ENCODE data around the gene DHRS2. TPM values are rescaled to one million over a fixed set of nuclear protein-coding genes. Genes with fewer than 3 reads are reported as not detected.

The DHRS2 gene
- total and polyA plus RNA-seq, 2 of the 13 experiments (the other 11 are each of a cell fraction or from before 2014, with no cell fraction given), result 1,621 to 3,021 TPM

- no peak for TF ChIP-seq CERS6 (CRISPR knock-in tag; IDR thresholded peaks at IDR 0.05)
- peak; percentile 83 for TF ChIP-seq ZBTB38 (CRISPR knock-in tag; IDR thresholded peaks at IDR 0.05)
- TF ChIP-seq ZNF264 (CRISPR knock-in tag; IDR thresholded peaks at IDR 0.05), result no peak
- TF ChIP-seq ZBTB7B (CRISPR knock-in tag; IDR thresholded peaks at IDR 0.05), result peak; percentile 73; the same call in 1 of the 2 replicates
- TF ChIP-seq IRF1 (CRISPR knock-in tag; IDR thresholded peaks at IDR 0.05; ENCODE audit: low read depth), result peak; percentile 97
- TF ChIP-seq TSC22D2 (CRISPR knock-in tag; IDR thresholded peaks at IDR 0.05; ENCODE audit: borderline replicate concordance), result peak; percentile 98
- TF ChIP-seq ZBTB37 (CRISPR knock-in tag; IDR thresholded peaks at IDR 0.05), result no peak
- no peak for TF ChIP-seq ZNF740 (CRISPR knock-in tag; IDR thresholded peaks at IDR 0.05)
- TF ChIP-seq NBN (conservative IDR thresholded peaks at IDR 0.05), result no peak
- peak; percentile 40 for TF ChIP-seq BHLHE40 (IDR thresholded peaks at IDR 0.05; ENCODE audit: low read length)
- peak; percentile 98; the same call in 1 of the 2 replicates for TF ChIP-seq ZNF34 (CRISPR knock-in tag; IDR thresholded peaks at IDR 0.05; ENCODE audit: borderline replicate concordance)
- TF ChIP-seq ZNF839 (CRISPR knock-in tag; IDR thresholded peaks at IDR 0.05; ENCODE audit: borderline replicate concordance), result peak; percentile 94; the same call in 1 of the 2 replicates
- peak; percentile 99 for TF ChIP-seq ZNF784 (CRISPR knock-in tag; IDR thresholded peaks at IDR 0.05; ENCODE audit: borderline replicate concordance)
- no peak for TF ChIP-seq SRSF4 (IDR thresholded peaks at IDR 0.05; ENCODE audit: low read depth, low read length, poor library complexity, severe bottlenecking)
- peak; percentile 93 for TF ChIP-seq AKAP8 (CRISPR knock-in tag; IDR thresholded peaks at IDR 0.05)
- peak; percentile 92 for TF ChIP-seq ZNF619 (CRISPR knock-in tag; IDR thresholded peaks at IDR 0.05)
- TF ChIP-seq ZKSCAN5 (CRISPR knock-in tag; IDR thresholded peaks at IDR 0.05), result peak; percentile 88
- TF ChIP-seq ZNF891 (CRISPR knock-in tag; IDR thresholded peaks at IDR 0.05), result no peak
- TF ChIP-seq PRDM4 (CRISPR knock-in tag; IDR thresholded peaks at IDR 0.05; ENCODE audit: borderline replicate concordance), result peak; percentile 89
- TF ChIP-seq LCORL (IDR thresholded peaks at IDR 0.05), result no peak
- 0 out of 2 replicates have a peak, but pooled peaks have one; percentile 64 for TF ChIP-seq LCORL (CRISPR knock-in tag; IDR thresholded peaks at IDR 0.05)
- TF ChIP-seq ZNF652 (CRISPR knock-in tag; IDR thresholded peaks at IDR 0.05; ENCODE audit: borderline replicate concordance, low read depth), result peak; percentile 60
Observed at GRCh38 chr14:23636317-23637211, at the start of gene DHRS2 (continued).

Measured in HepG2 (cell line).